CD4-positive, alpha-beta T cell treated with Interleukin-10 for 1 hour (primary cell): ENCODE data around the gene MAJIN.
"Not testable (repeated sequence)": the region's sequence is repeated elsewhere in the genome, so short reads cannot be mapped to it uniquely, and the experiment has no call there.

Source experiments
- DNase-seq: peaks from one replicate; pipeline ENCODE4 v3.0.0-alpha.2; 2020

MAJIN gene

DNA sequence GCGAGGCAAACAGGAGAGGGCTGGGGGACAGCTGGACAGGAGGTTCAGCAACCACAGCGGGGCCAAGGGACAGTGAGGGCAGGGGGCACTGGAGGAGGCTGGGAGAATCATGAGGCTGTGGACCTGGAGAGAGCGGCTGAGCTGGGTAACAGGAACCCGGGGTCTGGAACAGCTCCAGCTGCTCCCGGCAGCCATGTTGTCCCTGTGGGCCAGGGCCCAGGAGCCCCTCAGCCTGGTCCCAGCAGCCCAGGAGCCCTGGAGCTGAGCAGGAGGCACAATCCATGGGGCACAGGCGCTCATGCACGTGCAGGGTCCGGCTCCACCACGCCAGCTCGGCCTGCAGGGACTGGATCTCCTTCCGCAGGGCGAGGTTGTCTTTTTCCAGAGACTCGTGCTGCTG lies 17.5 kb upstream of the MAJIN start:
- DNase-seq = no peak

DNA sequence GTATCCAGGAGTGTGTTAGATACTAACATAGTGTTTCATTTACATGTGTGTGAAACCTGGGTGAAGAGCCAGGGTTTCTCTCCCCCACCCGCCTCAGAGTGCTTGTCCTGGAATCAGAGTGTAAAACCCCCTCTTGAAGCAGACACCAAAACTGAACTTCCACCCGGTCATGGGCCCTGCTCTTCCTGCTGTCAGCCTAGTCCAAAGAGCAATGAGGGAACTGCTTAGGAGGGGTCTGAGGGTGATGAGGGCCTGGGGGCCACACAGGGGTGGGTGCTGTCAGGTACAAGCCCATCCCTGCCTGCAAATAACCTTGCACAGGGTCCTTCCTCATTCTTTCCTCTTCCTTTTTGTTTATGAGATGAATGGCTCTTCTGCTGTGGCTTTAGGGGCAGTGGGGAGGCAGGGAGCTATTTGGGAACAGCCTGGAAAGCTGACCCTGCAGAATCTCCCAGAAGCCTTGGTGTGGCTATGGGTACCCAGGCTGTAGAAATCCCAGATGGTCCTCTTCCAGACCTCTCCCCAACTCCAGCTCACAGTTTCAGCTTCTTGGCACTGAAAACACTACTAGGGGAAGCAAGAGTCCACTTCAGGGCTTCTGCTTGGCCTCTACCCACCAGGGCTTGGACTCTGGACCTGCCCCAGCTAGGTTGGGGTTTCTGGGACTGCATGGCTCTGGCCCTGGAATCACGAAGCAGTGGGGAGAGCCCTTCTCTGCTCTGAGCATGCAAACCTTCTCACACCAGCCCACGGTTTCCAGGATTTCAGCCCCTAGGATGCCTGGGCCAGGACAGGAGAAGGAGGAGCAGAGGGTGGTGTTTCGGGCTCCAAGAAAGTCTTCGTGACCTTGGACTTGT lies 16.3 kb upstream of the MAJIN start:
- no peak for DNase-seq

DNA sequence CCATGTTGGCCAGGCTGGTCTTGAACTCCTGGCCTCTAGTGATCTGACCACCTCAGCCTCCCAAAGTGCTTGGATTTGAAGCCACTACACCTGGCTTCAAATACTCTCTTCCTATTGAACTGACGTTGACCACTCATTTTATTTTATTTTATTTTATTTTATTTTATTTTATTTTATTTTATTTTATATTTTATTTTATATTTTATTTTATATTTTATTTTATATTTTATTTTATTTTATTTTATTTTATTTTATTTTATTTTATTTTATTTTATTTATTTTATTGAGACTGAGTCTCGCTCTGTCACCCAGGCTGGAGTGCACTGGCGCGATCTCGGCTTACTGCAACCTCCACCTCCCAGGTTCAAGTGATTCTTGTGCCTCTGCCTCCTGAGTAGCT lies 11.4 kb upstream of the MAJIN start:
- DNase-seq = not testable (repeated sequence)

DNA sequence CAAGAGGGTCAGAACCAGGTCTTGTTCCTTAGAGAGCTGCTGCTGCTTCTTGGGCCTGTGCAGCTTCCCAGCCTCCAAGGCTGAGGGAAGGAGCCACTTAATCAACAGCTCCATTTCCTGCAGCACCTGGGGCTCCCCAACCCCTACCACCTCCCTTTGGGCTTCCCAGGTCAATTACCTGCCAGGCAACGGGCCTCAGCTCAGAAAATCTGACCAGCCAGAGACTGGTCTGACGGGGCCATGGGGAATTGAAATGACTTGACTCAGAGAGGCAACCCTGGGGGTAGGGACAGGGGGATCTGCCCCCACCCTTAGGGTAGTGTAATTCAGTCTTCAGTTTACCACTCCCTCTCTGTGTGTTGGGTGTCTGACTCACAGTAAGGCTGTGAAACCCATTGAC lies 4.7 kb upstream of the MAJIN start:
- no peak for DNase-seq

DNA sequence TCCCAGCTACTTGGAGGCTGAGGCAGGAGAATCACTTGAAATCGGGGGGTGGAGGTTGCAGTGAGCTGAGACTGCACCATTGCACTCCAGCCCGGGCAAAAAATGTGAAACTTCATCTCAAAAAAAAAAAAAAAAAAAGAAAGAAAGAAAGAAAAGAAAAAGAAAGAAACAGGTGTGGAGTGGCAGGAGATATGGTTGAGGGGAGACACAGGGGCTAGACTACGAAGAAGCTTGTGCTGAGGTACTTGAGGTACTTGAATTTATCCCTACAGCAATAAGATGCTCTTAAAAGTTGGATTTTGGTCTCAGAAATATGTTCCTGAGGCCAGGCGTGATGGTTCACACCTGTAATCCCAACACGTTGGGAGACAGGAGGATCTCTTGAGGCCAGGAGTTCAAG lies 2.2 kb upstream of the MAJIN start:
- no peak for DNase-seq

DNA sequence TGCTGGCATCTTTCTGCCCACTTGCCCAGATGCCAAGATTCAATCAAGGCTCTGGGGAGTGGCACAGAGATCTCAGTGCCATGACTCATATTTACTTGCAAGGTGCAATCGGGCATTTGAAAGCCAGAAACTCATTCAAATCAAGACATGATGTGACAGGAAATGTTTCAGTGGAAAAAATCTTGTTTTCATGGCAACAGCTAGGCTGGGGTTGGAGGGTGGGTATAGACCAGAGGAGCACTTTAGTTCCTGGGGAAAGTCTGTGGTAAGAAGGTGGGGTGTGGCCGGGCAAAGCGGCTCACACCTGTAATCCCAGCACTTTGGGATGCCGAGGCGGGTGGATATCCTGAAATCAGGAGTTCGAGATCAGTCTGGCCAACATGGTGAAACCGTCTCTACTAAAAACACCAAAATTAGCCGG lies 1.2 kb downstream of the MAJIN start:
- DNase-seq = peak; percentile 13

DNA sequence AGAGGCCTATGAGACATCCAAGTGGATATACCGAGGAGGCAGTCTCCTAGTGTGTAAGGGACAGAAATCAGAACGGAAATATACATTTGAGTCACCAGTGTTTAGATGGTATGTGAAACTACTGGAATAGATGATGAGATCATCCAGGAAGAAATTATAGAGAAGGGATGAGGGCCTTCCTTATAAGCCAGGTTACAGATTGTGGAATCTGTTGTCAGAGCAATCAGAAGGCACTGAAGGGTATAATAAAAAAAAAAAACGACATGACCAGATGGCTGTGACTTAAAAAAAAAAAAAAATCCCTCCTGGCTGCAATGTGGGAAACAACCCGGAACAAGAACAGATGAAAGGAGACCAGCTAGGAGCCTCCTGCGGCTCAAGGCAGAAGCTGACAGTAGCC lies 2.7 kb downstream of the MAJIN start:
- DNase-seq = no peak

DNA sequence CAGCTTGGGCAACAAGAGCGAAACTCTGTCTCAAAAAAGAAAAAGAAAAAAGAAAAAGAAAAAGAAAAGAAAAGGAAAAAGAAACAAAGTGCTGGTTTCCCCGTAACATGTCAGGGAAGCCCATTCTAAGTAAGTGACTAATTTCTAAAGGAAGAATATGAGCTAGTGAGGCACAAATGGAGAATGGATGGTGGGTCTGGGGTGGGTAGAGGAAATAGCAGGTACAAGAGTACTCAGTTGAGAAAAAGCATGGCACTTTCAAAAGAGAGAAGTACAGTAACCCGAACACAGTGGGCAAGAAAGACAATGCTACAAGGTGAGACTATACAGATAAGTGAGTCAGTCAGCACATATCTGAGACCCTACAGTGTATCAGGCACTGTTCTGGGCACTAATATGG lies 4.5 kb downstream of the MAJIN start:
- DNase-seq = no peak

DNA sequence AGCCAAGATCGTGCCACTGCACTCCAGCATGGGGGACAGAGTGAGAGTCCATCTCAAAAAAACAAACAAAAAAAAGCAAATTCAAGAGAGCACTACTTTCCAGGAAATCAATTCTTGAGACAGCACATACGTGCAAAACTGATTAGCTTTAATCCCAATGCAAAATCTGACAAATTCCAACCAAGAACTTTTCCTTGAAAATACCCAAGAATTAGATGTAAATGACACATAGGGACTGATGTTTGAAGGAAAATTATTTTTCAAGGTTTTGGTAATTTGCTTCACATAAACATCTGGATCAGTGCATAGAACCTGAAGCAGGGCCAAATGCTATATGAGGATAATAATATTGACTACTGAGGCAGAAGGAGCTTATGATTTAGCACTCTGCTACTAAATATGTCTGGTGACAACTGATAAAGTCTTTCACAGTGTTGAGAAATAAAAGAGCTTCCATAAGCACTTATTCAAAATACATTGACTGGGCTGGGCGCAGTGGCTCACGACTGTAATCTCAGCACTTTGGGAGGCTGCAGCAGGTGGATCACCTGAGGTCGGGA lies 8.8 kb downstream of the MAJIN start:
- no peak for DNase-seq

DNA sequence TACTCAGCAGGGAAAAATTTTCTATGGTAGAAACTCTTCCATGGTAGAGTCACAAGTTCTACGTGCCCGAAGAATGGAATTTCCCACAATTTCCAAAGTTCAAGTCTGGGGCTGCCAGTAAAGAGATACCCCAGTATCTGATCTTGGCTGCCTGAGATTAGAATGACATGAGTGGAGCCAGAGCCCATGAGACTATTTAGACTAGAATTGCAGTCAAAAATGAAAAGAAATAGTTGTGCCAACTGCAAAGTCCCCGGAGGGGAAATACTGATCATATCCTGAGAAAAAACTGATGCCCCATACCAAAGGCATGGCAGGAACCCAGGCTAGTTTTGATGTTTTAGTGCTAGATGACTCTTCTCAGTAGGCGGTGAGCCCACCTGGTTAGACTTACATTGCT lies 11.2 kb downstream of the MAJIN start:
- DNase-seq = no peak

DNA sequence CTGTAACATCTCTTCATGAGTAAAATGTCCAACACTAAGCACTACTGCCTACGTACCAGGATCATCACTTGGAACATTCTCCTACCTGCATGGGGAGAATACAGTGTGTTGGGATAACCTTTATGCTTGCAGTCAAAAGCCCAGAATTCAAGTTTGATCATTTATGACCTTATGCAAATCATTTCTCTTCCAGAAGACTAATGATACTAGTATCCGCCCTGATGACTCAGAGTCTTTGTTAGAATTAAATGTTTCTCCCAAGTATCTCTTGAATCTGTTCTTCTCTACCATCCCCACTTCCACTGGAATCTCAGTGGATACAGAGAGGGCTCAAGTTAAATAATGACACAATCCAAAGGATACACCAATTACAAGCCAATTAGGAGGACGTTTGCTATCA lies 12.4 kb downstream of the MAJIN start:
- no peak for DNase-seq

DNA sequence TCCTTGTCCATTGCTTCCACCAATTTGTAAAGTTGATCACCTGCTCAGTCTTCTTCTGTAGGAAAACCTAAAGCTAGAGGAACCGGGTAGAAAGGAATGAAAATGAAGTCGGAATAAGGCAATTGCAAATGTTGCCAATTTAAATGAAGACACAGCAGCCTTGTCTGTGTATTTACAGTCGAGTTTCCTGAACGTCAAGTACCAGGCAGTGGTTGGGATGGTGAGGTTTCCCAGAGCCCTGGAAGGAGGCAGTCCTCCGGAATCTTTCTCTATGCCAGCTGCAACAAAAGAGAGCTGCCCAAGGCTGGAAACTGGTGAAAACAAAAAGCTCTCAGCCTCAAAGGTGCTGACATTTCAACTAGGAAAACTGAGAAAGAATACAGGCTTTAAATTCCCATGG lies 17.7 kb downstream of the MAJIN start:
- no peak for DNase-seq

DNA sequence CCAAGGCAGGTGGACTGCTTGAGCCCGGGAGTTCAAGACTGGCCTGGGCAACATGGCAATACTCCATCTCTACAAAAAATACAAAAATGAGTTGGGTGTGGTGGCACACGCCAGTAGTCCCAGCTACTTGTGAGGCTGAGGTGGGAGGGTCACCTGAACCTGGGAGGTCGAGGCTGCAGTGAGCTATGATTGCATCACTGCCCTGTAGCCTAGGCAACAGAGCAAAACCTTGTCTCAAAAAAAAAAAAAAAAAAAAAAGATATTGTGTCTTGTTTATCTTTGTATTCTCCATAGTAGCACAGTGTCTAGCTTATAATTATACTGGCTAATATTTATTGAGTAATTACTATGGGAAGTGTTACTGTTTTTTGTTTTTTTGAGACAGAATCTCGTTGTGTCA lies 20.4 kb downstream of the MAJIN start:
- DNase-seq = no peak

DNA sequence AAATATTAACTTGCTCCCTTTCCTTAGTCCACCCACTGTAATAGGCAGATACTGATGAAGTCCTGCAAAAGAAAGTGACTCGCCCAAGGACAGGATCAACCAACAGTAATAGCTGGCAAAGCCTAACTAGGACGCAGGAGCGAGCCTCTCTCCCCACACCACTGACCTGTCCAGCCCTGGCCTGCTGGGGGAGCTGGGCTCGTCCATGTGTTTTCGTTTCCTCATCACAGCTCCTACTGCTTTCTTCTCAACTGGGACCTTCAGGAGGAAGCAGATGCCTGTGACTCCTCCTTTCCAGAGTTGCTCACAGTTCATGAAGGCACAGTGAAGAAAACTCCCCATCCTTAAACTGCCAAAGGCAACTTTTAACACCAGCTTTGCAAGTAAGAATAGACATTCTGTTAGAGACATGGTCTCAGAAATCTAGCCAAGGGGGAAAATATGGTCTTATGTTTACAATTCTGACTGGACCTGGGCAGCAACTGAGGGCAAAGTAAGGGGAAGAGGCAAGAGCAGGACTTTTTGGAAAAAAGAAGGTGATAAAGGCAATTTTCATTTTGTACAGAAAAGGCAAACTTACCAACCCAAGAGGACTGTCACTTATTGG lies 24.6 kb downstream of the MAJIN start:
- DNase-seq = no peak

DNA sequence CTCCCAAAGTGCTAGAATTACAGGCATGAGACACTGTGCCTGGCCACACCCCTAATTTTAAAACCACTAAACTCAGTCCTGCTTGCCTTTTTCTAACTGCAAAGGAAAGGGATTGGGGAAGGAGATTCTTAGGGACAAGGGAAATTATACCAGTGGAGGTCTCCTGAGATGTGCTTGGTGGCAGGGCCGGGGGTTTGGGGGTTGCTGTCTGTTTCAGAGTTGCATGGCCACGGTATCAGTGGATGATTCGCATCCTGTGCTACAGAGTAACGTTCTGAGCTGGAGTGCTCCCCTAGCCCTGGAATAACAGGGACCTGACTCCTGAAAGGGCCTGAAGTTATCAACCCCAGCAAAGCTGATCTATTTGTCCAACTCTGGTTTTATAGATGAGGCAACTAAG lies 35.4 kb downstream of the MAJIN start:
- no peak for DNase-seq

DNA sequence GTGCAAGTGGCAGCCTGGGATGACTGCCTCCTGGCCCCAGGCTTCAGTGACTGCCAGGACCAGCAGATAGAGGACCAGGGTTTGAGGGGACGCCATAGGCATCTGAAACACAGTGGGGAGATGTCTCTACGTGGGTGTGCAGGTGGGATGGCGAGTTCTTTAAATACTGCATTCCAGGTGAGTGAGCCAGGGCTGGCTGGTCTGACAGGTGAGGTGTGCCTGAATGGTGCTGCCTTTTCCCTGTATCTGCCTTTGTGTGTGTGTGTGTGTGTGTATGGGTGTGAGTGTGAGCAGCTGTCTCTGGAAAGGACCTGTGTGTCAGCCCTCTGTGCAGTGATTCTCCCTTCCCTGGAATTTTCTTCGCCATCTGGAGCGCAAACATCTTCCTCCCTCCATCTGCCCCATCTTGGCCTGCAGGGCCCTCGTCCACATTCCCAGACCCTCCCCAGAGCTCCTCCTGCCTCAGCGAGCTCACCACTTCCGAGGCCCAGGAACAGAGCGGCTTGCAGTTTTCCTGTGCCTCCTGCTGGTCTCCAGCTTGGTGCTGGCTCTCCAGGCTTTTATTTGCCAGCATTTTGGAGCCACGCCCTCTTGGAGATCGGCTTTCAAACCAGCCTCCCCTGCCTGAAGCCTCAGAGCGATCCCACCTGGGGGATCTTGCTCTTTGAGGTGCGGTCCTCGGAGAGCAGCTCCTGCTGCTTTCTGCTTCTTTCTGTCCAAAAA lies 36.4 kb downstream of the MAJIN start, which contains the start of gene GPHA2:
TSS of gene GPHA2 (minus strand) at position 535 of the 723 bp plus-strand sequence. CDS start at position 102, 433 bp downstream.
- DNase-seq = no peak

DNA sequence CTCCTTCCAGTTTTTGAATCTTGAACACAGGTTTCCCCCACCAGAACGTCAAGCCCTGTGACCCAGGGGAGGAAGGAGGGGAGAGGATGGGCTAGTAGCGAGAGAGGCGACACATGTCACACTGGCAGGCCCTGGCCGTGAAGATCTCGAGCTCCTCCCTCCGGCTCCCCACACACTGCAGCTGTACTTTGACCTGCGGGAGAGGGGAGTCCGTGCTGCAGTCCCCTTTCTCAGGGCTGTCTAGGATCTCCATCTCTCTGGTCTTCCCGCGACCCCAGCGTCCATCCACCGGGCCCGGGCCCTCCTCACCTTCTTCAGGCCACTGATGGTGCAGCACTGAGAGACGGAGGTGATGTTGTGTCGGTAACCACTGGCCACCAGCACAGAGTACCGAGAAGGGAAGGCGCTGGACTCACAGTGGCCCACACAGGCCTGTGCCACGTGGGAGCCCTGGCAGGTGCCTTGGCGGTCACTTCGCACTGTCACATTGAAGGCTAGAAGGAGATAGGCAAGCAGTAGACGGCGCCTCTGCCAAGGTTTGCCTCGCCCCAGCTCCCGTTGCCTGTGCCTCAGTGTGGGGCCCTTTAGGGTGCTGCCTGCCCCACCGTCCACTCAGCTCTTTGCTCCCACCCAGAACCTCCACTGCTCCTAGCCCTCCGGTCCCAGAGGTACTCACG lies 37.1 kb downstream of the MAJIN start:
- DNase-seq = no peak

DNA sequence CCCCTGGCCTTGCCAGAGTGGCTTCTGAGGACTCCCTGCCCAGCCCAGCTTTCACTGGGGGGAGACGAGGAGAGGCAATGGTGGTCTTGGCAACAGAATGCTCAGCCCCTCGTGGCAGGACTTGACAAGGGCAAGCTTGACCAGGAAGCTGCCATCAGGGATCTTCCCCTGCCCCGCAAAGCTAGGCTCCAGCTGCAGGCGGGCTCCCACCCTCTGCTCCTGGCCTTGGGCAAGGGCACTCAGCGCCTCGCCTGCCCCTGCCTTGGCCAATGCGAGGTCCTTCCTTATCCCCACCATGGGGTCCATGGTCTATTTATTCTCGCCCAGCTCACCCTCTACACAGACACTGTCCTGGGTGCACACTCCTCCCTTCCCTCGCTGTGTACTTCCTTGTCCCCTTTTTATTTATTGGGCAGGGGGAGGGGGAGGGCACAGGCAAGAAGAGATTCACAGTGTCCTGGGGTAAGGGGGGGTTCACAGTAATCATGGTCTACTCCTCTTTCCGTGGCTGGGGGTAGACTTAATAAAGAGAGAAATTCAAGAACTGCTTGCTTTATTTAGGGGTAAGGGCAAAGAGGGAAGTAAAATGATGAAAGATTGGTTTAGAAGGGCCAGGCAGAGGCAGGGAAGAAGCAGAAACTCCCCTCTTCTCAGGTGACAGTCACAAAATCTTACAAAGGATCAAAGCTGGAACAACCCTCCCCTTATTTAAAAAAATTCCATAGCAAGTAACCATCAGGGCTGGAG lies 37.8 kb downstream of the MAJIN start:
- no peak for DNase-seq

DNA sequence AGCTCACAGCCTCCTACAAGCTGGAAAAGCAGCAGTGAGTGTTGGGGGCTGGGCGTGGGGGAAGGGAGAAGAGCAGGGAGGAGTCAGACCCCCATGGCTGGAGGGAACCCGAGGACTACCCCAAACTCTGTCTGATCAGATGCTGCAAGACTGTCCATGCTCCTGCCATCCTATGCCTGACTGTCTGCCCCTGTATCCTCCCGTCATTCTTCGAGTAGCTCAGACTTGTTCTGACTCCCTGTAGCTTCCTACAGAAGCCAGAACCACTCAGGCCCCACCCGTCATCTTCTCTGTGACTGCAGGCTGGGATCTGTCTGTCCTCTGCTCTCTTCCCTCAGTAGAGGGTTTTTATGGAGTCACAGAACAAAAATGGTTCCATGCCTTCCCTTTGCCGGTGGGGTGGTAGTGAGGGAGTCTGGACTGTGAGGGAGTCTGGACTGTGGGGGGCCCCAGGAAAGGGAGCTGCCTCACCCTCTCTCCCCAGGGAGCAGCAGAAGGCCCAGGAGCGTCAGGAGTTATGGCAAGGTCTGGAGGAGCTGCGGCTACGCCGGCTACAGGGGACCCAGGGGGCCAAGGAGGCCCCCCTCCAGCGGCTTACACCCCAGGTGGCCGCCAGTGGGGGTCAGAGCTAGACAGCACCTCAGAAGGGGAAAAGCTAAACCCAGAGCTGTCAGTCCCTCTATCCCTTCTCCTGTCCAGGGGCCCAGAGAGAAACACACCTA lies 38.5 kb downstream of the MAJIN start:
- no peak for DNase-seq

DNA sequence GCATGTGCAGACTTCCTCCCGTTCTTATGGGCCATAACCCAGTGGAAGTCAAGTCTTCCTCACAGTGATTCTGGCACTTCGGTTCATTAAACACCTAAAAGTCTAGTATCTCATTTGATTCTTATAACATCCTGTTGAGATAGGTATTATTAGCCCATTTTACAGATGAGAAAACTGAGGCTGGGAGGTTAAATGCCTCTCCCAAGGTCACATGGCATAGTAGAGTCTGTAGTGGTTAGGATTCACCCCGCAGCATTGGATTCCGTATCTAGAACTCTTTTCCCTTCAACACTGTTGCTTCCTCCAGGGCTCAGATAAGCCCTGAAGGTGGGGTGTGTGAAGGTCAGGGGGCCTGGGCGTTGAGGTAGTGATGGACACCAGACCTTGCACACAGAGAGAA lies 39.6 kb downstream of the MAJIN start:
- no peak for DNase-seq

DNA sequence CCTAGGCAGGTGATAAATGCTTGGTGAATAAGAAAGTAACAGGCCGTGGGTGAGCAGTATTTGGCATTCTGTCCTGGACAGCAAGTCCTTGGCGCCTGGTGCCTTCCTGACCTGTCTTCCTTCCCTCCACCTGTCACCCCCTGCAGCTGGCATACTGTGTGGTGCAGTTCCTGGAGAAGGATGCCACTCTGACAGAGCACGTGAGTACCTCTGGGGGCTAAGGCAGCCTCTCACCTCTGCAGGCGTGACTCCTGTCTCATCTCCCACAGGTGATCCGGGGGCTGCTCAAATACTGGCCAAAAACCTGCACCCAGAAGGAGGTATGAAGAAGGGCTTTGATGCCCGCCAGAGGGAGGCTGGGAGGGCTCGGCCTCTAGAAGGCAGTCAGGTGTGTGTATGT lies 40.6 kb downstream of the MAJIN start:
- DNase-seq = no peak

DNA sequence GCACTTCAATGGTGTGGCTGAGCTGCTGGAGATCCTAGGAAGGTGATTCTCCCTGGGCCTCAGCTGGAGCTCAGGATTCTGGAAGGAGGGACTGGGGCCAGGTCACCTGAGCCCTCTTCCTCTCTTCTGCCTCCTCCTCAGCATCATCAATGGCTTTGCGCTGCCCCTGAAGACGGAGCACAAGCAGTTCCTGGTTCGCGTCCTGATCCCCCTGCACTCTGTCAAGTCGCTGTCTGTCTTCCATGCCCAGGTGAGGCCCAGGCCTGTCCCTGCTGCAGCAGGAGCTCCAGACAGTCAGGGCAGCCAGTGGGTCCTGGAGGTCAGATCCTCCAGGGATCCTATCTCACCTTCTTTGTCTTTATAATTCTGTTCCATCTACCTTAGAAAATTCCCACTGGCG lies 41.6 kb downstream of the MAJIN start:
- no peak for DNase-seq
